HG03469 (cell line): ENCODE measurements around the gene B4GALT7.
"Not testable (repeated sequence)": the region's sequence is repeated elsewhere in the genome, so short reads cannot be mapped to it uniquely, and the experiment has no call there.

Source experiments
- ATAC-seq: cut with Tn5 transposase; IDR thresholded peaks from one replicate; pipeline ENCODE4 v1.9.1; 2021; ENCODE audit warnings: mild to moderate bottlenecking, moderate library complexity, moderate number of reproducible peaks; ENCODE audit not compliant: unreplicated experiment

Gene B4GALT7, protein sequence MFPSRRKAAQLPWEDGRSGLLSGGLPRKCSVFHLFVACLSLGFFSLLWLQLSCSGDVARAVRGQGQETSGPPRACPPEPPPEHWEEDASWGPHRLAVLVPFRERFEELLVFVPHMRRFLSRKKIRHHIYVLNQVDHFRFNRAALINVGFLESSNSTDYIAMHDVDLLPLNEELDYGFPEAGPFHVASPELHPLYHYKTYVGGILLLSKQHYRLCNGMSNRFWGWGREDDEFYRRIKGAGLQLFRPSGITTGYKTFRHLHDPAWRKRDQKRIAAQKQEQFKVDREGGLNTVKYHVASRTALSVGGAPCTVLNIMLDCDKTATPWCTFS

GRCh38 chr5:177599731-177600507 lies at the start of gene B4GALT7:
Gene B4GALT7, plus strand, starts transcription at chr5:177600132. Its CDS starts 79 bp downstream, at chr5:177600211.
- ATAC-seq = peak; percentile 68

- ATAC-seq = no peak
Observed at GRCh38 chr5:177552839-177553455, 47.0 kb upstream of the B4GALT7 start.

- peak; percentile 16 for ATAC-seq
Observed at GRCh38 chr5:177553671-177554429, 46.1 kb upstream of the B4GALT7 start.

DNA sequence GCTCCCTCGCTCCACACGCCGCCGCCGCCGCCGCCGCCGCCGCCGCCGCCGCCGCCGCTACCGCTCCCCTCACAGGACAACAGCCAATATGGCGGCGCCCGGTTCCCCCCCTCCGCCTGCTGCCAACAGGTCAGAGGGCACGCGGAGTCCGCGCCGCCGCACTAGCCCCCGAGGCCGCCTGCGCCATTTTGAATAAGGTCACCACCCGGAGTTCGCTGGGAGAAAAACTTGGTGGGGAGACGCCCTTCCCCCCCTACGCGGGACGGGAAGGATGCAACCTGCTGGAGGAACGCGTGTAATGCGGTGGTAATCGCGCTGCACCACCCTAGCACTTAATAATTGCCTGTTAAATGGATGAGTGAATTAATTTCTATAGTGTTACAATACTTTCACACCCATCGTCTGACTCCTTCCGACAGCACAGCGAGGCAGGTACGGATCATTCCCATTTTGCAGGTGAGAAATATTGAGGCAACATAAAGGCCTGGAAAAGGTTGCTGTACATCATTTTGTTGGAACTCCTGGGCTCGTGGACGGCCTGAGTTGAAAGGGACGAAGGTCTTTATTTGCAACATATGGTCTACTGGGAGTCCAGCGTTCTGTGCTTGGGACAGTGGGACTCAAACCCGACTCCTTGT lies 45.3 kb upstream of the B4GALT7 start, which contains the start of gene FAM193B:
TSS of gene FAM193B (minus strand) at position 90 of the 638 bp plus-strand sequence. CDS start 105 bp downstream, outside the sequence.
- peak; percentile 52 for ATAC-seq

- ATAC-seq = no peak
Observed at GRCh38 chr5:177555228-177555627, 44.7 kb upstream of the B4GALT7 start.

DNA sequence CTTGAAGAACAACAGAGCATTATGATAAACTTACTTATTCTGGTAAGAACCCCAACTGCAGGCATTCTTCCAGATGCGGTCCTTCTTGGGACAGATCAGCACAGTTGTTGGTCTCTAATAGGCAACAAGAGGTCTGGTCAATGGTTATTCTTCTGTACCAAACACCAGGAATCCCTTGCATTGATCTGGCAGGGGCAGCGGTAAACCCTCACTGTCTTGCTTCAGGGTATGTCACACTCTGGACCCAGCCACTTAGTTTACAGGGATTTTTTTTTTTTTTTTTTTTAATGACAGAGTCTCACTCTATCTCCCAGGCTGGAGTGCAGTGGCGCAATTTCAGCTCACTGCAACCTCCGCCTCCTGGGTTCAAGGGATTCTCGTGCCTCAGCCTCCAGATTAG lies 44.3 kb upstream of the B4GALT7 start:
- no peak for ATAC-seq

DNA sequence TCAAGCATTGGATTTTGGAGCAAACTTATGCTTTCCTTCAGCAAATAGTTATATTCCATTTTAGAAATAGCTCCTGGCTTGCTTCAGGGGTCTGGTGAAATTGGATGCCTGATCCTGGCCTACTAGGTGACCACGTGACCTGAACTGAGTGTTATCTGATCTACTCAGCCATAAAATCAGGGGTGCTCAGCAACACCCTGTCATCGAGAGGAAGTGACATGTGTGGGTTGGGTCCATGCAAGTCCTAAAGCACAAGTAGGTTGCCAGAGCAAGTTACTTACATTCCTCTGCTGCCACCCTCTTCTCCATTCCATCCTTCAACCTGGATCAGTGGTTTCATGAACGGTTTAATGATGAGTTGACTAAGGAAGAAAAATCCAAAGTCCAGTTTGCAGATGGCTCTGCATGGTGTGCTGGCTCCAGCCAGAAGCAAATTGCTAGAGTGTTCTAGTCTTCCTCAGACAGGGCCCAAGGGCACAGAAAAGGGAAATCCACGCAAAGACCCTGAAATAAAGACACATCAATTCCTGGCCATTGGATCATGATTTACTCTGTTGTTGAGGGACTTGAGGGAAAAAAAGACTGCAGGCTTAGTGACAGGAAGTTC lies 42.8 kb upstream of the B4GALT7 start:
- ATAC-seq = no peak

DNA sequence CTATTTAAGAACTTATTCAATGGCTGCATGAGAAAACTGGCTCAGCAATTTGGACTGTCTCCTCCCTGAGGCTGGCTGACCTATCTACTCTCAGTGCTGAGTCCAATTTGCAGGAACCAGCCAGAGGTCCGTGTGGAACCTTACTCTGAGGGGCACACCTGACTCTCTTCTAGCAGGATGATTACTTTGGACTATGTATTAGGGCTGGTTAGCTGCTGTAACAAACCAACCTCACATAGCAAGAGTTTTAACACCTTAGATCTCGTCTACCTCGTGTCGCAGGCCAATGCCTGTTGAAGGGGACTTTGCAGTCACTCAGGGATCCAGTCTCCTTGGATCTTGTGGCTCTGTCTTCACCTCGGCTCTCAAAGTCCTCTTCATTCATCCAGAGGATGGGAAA lies 42.1 kb upstream of the B4GALT7 start:
- ATAC-seq = no peak

GRCh38 chr5:177559446-177559941 lies 40.4 kb upstream of the B4GALT7 start:
- ATAC-seq = not testable (repeated sequence)

DNA sequence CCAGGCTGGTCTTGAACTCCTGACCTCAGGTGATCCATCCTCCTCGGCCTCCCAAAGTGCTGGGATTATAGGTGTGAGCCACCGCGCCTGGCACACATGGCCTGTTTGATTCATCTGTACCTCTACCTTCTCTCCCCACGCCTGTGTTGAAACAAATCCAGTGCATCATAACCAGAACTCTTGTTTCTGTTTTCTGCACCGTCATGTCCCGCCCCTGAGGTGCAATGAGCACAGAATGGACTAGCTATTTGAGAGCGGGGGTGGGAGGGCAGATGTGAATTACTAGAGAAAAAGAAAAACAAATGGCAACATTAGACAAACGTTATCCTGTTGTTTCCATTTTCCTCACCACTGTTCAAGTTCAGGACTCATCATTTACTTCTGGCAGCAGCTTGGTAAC lies 34.9 kb upstream of the B4GALT7 start:
- ATAC-seq = no peak

DNA sequence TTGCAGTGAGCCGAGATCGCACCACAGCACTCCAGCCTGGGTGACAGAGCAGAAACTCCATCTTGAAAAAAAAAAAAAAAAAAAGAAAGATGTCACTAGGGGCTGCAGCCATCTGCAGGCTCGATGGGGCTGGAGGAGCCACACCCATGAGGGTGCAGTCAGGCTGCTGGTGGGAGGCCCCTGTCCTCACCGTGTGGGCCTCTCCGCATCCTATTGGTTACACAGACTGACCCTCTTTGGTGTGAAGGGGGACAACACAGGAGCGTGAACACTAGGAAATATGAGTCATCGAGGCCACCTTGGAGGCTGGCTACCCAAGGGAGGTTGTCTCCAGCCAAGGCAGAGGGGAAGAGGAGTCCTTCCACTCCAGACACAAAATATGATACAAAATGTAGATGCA lies 31.6 kb upstream of the B4GALT7 start:
- ATAC-seq = no peak

- no peak for ATAC-seq
Observed at GRCh38 chr5:177569894-177570293, 30.0 kb upstream of the B4GALT7 start.

GRCh38 chr5:177575488-177575887 lies 24.4 kb upstream of the B4GALT7 start:
- no peak for ATAC-seq

GRCh38 chr5:177576169-177576568 lies 23.8 kb upstream of the B4GALT7 start:
- ATAC-seq = no peak

GRCh38 chr5:177578316-177578715 lies 21.6 kb upstream of the B4GALT7 start:
- ATAC-seq = no peak

DNA sequence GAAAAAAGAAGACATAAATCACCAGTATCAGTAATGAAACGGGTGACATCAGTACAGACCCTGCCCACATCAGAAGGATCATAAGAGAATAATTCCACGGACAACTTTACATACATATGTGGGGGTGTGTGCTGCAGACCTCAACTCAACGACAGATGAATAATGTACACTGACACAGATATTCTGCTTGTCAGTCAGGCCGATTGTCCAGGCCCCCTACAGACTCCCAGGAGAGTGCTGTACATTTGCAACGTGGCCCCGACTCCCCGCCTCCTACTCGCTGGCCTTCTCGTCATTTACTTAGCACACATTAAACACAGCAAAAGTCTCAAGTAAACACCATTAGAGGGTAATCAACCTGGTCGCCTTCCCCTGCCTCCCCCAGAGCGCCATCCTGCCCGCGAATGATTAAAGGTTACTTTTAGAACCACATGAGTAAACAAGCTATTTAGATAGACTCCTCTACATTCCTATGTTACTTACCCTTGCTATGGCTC lies 11.5 kb upstream of the B4GALT7 start:
- no peak for ATAC-seq

DNA sequence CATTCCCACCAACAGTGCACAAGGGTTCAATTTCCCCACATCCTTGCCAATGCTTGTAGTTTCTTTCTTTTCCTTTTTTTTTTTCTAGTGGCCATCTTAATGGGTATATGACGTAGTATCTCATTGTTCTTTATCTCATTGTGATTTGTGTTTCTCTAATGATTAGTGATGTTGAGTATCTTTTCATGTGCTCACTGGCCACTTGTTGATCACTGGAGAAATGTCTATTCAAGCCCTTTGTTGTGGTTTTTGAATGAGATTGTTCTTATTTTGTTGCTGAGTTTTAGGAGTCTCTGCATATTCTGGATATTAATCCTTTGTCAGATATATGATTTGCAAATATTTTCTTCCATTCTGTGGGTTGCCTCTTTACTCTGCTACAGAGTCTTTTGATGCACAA lies 9.5 kb upstream of the B4GALT7 start:
- ATAC-seq = no peak

GRCh38 chr5:177591690-177592009 lies 8.3 kb upstream of the B4GALT7 start:
- ATAC-seq = no peak

DNA sequence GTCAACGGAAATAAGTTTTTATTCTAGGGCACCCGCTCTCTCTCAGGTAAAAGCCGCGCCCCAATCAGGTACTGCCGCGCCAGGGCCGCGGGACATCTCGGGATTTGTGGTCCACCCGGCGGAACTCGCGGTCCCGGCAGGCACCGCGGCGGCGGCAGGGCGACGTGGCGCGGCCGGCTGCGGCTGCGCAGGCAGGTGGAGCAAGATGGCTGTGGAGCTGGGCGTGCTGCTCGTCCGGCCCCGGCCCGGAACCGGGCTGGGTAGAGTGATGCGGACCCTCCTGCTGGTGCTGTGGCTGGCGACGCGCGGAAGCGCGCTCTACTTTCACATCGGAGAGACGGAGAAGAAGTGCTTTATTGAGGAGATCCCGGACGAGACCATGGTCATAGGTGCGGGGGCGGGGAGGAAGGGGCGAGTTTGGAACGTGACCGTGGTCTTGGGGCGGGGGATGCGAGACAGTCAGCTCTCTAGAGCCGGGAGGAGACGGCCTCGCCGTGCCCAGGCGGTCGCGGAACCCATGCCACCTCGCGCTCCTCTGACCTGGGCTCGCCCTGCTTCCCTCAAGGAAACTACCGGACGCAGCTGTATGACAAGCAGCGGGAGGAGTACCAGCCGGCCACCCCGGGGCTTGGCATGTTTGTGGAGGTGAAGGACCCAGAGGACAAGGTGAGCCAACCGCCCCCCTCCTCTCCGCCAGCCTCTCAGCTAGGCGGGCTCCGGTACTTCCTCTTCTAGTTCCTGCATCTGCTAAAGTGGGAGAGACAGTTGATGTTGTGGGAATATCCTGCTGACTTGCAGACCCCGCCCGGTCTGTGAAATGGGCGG lies 7.7 kb upstream of the B4GALT7 start, which contains the start of gene TMED9:
TSS of gene TMED9 (plus strand) at position 194 of the 825 bp plus-strand sequence. CDS start at position 206, 12 bp downstream.
- ATAC-seq = peak; percentile 93
